Measurements from ENCODE around the gene NPM3. TPM values are rescaled to one million over a fixed set of nuclear protein-coding genes. Genes with fewer than 3 reads are reported as not detected.
A peak's percentile ranks its signal among the peaks of the same experiment; 100 is the strongest.

Gene NPM3
- 117 and 123 TPM in 2 replicates for total RNA-seq (2014; rRNA removed)
- polyA plus RNA-seq (2012) = 64.3 TPM

DNA sequence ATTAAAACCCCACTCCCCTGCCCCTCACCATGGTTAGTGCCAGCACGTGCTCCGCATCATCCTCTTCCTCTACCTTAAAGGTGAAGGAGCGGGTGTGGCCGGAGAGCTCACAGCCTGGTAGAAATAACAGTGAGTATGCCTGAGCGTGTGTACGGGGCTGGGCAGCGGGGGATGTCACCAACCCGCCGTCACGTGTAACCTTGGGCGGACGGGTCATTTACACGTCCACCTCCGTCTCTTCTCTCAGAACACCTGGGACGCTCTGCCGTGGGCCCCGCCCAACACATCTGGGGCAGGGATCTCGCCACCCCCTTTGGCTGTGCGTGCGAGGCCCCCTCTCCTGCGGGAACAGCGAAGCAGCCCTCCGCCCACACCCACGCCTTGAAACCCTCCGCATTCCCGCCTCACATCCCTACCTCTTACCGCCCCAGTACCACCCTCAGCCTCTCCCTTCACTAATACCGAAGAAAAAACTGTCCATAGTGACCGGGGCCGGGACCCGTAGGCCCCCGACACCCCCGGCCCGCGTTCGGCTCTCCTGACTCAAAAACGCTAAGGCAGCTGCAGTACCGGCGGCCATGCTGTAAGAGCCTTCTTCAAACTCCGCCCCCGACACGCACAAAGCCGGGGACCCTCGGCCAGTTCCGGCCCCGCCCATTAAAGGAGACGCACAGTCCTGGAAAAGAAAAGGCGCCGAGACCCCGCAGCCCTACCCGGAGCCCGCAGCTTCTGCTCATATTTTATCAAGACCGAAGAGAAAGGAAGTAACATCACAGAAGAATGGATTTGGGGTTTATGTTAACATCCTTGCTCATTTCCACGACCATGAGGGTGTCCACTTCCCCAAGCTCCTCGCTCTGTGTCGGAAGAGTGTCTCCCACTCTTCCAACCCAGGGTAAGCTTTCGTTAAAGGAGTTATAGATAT lies at the start of gene NPM3:
TSS of gene NPM3 (minus strand) at position 636 of the 925 bp plus-strand sequence. CDS start at position 580, 56 bp downstream.
- DNase-seq (ENCODE audit: low read depth) = peak; percentile 76

GRCh38 chr10:101832325-101832771 lies 49.1 kb upstream of the NPM3 start:
- no peak for DNase-seq (ENCODE audit: low read depth)

GRCh38 chr10:101831169-101831811 lies 48.0 kb upstream of the NPM3 start:
- DNase-seq (ENCODE audit: low read depth) = no peak

DNA sequence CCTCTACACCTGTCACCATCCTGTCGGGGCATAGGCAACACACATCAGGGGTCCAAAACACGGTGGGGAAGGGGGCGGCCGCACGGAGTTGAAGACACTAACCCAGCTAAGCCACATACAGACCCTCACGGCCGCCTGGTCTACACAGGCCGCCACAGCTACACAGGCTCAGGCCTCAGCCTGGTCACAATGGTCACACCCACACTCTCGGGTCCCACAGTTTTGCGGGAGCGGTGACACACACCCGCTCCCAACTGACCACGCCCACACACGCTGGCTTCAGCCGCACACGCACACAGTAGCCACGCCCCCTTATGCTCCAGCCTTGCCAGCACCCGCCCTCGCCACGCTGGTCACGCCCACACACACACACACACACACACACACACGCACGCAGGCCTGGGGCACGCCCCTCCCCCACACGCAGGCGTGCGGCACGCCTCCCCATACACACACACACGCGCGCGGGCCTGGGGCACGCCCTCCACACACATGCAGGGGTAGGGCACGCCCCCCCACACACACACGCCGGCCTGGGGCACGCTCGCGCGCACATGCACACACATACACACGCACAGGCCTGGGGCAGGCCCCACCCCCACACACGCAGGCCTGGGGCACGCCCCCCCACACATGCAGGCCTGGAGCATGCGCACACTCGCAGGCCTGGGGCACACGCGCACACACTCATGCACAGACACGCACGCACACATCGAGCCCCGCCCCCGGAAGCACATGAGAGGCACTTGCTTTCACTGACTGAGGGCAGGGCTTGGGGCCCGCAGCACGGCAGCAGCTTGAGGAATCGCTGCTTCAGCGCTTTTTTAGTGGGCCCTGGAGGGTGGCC lies 47.3 kb upstream of the NPM3 start:
- DNase-seq (ENCODE audit: low read depth) = peak; percentile 83

DNA sequence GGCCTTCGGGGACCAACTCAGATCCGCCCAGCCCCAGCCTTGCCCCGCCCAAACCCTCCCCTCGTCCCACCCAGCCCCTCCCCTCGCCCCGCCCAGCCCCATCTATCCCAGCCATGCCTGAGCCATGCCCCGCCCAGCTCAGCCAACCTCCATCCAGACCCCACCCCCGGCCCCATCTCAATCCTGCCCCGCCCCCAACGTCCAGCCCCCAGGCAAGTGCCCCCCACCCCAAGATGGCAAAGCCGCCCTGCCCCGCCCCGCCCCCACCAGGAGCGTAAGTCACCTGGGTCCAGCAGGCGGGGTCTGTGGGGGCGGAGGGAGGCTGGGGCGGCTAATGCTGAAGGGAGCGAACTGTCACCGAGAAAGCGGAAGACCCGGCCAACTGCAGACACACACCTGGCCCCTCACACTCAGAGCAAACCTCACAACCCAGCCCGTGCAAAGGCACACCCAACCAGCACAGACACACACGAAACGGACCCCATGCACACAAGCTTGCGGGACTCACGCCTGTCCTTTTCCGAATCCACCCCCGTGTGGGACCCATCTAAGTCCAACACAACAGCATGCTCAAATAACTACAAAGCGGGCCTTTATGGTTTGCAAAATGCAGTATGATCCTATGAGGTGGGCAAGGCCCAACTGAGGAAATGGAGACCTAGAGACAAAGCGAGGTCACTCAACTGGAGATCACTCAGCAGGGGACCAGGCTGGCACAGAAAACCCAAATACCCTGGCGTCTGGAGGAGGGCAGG lies 46.5 kb upstream of the NPM3 start:
- DNase-seq (ENCODE audit: low read depth) = no peak

- no peak for DNase-seq (ENCODE audit: low read depth)
Measured at GRCh38 chr10:101828766-101829551, 45.7 kb upstream of the NPM3 start.

DNA sequence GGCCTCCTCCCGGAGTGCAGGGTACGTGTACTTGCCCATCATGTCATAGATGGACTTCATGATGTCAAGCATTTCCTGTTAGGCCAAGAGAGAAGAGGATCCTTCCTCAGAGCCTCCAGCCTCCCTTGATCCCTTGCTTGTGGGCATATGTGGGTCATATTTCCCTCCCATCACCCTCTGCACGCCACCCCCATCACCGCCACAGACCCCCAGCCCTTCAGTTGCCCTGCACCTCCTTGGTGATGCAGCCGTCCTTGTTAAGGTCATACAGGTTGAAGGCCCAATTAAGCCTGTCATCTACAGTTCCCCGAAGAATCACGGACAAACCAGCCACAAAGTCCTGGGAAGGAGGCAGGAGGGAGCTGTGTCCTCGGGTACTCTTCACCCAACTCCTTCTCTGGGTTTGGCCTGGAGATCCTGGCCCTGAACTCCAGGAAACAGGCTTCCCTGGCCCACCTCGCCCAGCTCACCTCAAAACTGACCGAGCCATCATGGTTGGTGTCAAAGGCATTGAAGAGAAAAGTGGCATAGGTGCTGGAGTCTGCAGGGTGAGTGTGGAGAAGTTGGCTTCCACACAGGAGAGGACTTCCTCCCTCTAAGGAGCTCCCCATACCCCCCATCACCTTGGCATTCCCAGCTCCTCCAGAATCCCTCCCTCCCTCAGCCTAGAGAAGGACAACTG lies 44.8 kb upstream of the NPM3 start:
- DNase-seq (ENCODE audit: low read depth) = no peak

DNA sequence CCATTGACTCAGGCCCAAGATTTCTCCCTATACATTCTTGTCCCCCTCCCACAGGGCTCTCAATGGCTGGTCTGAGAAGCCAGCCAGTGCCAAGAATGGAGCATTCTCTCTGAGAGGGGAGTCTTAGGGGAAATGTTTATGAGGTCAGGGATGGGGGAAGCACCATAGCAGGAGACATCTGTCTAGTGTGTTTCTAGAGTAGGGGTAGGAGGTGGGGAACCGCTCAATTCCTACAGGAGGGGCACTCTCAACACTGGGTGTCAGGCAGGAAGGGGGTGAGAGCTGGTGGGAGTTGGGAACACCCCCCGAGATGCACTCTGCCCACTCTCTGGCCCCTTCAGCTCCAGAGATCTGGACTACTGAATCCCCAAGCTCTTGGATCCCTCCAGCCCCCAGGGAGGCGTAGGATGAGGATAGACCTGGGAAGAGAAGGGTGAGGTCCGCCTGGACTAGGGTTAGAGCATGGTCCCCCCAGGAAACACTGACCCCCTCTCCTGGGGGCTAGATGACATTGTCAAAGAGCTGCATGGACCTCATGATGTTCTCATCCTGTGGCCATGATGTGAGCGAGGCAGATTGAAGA lies 43.7 kb upstream of the NPM3 start:
- DNase-seq (ENCODE audit: low read depth) = no peak

DNA sequence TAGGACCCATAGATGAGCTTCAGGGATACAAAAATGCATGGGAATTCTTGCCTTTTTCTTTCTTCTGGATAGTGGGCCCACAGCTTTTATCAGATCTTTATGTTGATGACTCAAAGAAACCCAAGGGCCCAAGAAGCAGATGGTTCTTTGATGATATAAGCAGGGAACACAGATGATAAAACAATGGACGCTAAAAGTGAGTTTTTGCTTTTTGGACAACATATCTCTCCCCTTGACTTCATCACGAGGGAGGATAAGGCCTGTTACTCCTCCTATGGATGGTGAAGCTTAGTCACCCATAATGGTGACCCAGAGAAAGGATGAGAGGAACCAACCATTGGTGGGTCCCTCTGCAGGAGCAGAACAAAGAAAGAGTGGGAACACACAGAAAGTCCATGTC lies 41.5 kb upstream of the NPM3 start:
- no peak for DNase-seq (ENCODE audit: low read depth)

DNA sequence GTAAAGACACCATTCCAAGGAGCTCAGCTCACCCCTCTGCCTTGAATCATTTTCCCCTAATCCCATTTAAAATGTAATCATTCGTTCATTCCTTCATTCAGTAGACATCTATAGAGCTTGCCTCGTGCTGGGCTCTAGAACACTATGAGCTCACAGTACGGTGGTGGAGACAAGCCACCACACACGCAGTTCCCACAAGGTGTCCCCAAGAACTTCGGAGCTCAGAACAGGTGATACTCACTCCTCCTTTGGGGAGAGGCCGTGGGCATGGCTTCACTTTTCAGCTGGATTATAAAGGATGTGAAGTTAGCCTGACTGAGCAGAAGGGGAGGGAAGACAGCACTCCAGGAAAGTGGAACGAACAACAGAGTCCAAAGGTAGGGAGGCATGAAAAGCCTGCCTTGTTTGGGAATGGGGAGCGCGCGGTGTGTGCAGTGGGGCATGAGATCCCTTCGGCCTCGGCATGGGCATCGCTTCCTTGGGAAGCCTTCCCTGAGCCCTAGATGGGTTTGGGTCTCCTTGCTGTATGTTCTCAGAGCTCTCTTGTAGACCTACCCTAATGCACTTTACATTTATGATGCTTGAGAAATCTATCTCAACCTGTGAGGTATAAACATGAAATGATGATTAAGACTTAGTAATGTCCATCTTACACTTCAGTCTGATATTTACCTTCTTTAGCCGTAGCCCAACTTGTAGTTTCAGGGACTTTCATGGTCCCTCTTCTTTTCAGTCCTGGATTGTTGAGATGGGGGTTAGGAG lies 35.8 kb upstream of the NPM3 start:
- DNase-seq (ENCODE audit: low read depth) = no peak

- DNase-seq (ENCODE audit: low read depth) = peak; percentile 100
Measured at GRCh38 chr10:101818119-101818871, 35.0 kb upstream of the NPM3 start, which contains the start of gene OGA. TSS of gene OGA (minus strand) at chr10:101818444. CDS start at chr10:101818022, 422 bp downstream.

GRCh38 chr10:101817337-101818118 lies 34.3 kb upstream of the NPM3 start:
- DNase-seq (ENCODE audit: low read depth) = peak; percentile 90

DNA sequence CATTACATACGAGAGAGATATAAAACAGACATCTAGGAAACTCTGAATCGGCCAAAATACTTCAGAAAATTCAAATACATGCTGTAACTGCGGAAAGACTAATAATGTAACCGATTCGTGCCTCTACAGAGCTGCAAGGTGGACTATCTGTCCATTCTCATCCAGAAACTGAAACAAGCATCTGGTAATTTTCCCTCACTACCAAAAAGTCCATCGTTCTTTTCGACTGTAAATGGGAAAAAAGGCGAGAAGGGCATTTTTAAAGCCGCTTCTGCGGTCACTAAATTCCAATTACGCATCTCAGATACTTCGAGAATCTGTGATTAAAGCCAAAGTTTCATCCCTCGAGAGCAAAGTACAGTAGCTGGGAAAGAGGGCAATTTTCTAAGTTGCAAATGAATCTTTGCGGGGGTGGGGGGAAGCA lies 33.7 kb upstream of the NPM3 start:
- DNase-seq (ENCODE audit: low read depth) = no peak

DNA sequence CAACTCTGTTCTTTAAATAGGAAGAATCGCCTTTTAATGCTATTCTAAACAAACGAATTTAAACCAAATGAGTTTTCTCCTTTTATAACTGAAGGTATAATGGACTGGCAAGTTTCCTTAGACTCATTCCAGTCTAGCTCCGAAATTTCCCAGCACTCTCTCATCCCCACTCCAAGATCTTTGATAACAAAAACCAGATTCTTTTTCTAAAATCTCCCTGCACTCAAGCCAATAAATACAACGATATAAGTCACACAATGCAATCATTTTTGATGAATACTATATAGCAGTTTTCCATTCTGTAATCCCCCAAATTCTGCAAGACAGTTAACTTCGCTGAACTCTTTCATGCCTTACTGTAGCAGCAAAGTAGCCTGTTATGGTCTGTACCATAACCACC lies 33.1 kb upstream of the NPM3 start:
- DNase-seq (ENCODE audit: low read depth) = no peak

DNA sequence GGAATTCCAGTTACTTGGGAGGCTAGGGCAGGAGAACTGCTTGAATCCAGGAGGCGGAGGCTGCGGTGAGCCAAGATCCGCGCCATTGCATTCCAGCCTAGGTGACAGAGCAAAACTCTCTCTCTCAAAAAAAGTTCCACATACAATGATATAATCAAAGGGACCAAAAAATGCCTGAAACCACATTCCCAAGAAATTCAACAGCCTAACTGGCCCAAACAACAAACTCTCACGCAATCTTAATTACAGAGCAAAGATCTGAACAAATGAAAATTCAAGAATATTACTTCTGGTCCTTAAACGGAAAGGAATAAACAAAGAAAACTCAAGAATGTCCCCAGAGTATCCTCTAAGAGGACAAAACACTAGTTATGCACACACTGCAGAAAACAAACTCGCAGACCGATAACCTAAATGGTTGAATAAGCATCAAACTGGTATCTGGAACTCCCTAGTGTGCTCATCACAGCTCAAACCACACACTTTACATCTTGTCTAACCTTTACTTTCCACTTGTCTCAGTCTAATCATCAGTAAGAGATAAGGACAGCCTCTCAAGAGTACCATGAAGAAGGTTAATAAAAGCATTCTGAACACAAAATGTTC lies 31.3 kb upstream of the NPM3 start:
- no peak for DNase-seq (ENCODE audit: low read depth)

- peak; percentile 60 for DNase-seq (ENCODE audit: low read depth)
Measured at GRCh38 chr10:101812606-101813005, 29.4 kb upstream of the NPM3 start.

Data from LHCN-M2 (cell line).